ENCODE measurements around the gene ZNF496. TPM values are rescaled to one million over a fixed set of nuclear protein-coding genes. Genes with fewer than 3 reads are reported as not detected.

Gene ZNF496
- total RNA-seq, 1 donor from 2014 or later, result 91.8 TPM

DNA sequence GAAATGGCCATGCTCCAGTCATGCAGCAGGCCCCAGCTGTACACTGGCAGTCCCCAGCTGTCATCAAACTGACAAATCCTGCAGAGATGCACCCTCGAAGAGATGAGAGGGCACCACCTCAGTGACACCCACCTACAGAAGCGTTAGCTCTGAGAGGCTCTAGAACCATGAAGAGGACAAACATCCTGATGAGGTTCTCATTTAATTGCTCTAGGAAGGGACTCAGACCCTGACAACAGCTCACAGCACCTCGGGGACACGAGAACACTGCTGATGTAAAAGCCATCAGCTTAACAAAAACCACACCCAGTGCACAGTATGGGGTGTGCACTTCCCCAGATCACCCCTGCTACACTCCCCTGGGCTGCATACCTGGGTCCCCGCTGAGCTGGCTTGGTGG is 3.4 kb downstream of the ZNF496 start:
- TF ChIP-seq CTCF (IDR thresholded peaks at IDR 0.05; ENCODE audit: insufficient read depth, low read length, poor library complexity, severe bottlenecking), result no peak
- Histone ChIP-seq H3K36me3 (ENCODE audit: control insufficient read depth, insufficient read depth, low read length) (peaks cover 2% of the 10 kb centered on the region), H3K27me3 (ENCODE audit: control insufficient read depth, insufficient read depth, low read length) (no peaks in the 10 kb centered on the region), H3K4me3 (ENCODE audit: low read depth, low read length) (no peak overlapping the region)
- DNase-seq (ENCODE audit: low read depth), result no peak

GRCh38 chr1:247326411-247327130 is 5.1 kb downstream of the ZNF496 start:
- Histone ChIP-seq H3K4me3 (ENCODE audit: low read depth, low read length) (no peak overlapping the region), H3K27me3 (ENCODE audit: control insufficient read depth, insufficient read depth, low read length) (no peaks in the 10 kb centered on the region), H3K36me3 (ENCODE audit: control insufficient read depth, insufficient read depth, low read length) (peaks cover 2% of the 10 kb centered on the region)
- no peak for TF ChIP-seq CTCF (IDR thresholded peaks at IDR 0.05; ENCODE audit: insufficient read depth, low read length, poor library complexity, severe bottlenecking)
- DNase-seq (ENCODE audit: low read depth), result no peak

DNA sequence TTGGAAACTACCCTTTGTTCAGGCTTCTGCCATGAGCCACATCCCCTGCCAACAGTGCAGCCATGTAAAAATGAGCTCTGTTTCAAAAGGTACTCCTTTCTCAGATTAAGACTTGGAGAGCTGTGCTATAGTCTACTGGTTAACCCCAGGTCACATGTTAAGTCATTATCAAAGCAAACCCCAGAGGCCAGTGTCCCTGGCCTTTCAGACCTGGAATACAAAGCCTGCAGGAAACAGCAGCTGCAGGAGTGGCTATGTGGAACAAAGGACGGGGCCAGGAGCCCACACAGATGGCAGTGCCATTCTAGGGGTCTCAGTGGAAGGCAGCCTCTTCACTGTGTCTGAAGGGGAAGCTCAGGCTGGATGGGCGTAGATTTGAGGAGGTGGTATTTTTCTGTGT is 6.7 kb downstream of the ZNF496 start:
- H3K36me3 ChIP-seq (ENCODE audit: control insufficient read depth, insufficient read depth, low read length), result peaks cover under 1% of the 10 kb centered on the region
- no peak overlapping the region for H3K4me3 ChIP-seq (ENCODE audit: low read depth, low read length)
- DNase-seq (ENCODE audit: low read depth), result no peak
- no peaks in the 10 kb centered on the region for H3K27me3 ChIP-seq (ENCODE audit: control insufficient read depth, insufficient read depth, low read length)
- TF ChIP-seq CTCF (IDR thresholded peaks at IDR 0.05; ENCODE audit: insufficient read depth, low read length, poor library complexity, severe bottlenecking), result no peak

- H3K36me3 ChIP-seq (ENCODE audit: control insufficient read depth, insufficient read depth, low read length), result no peaks in the 10 kb centered on the region
- no peak overlapping the region for H3K4me3 ChIP-seq (ENCODE audit: low read depth, low read length)
- no peak for TF ChIP-seq CTCF (IDR thresholded peaks at IDR 0.05; ENCODE audit: insufficient read depth, low read length, poor library complexity, severe bottlenecking)
- no peak for DNase-seq (ENCODE audit: low read depth)
- H3K27me3 ChIP-seq (ENCODE audit: control insufficient read depth, insufficient read depth, low read length), result no peaks in the 10 kb centered on the region
Measured at GRCh38 chr1:247324204-247324787, 7.4 kb downstream of the ZNF496 start.

DNA sequence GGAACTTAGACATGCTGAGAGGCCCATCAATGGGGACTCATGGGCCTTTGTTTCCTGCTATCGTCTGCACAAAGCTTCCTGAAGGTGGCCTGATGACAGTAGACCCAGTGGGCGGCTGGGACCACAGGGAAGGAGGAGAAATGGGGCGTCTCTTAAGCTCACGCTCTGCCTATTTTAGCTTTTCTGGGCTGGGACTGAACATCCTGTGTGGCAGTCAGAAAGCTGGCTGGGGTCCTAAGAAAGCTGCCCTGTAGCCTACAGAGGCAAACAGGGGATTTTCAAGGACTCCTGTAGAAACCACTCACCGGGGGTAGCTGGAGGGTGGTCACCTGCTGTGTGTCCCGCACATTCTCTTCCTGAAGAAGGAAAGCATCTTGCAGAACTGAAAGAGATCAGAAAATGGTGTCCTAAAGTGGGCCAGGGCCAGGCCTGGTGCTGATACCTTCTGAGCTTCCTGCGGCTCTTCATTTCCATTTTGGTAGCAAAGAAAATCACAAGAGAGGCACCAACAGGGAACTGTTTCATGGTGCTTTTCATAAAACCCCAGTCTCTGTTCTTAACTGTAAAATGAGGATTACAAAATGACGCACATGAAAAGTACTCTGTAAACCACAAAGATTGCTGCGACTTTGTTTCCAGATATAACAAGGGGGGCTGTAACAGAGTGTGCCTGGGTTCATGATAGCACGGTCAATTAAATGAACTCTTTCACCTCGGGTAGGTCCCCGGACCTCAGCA is 8.6 kb downstream of the ZNF496 start:
- H3K27me3 ChIP-seq (ENCODE audit: control insufficient read depth, insufficient read depth, low read length), result no peaks in the 10 kb centered on the region
- TF ChIP-seq CTCF (IDR thresholded peaks at IDR 0.05; ENCODE audit: insufficient read depth, low read length, poor library complexity, severe bottlenecking), result no peak
- DNase-seq (ENCODE audit: low read depth), result no peak
- no peak overlapping the region for H3K4me3 ChIP-seq (ENCODE audit: low read depth, low read length)
- no peaks in the 10 kb centered on the region for H3K36me3 ChIP-seq (ENCODE audit: control insufficient read depth, insufficient read depth, low read length)
